ENCODE data around the gene PLEKHH1. TPM values are rescaled to one million over a fixed set of nuclear protein-coding genes. Genes with fewer than 3 reads are reported as not detected.

PLEKHH1 gene
- total and polyA plus RNA-seq, 2 donors (not counting 1 experiment from before 2014, with no cell fraction given): 0.10 to 0.33 TPM

DNA sequence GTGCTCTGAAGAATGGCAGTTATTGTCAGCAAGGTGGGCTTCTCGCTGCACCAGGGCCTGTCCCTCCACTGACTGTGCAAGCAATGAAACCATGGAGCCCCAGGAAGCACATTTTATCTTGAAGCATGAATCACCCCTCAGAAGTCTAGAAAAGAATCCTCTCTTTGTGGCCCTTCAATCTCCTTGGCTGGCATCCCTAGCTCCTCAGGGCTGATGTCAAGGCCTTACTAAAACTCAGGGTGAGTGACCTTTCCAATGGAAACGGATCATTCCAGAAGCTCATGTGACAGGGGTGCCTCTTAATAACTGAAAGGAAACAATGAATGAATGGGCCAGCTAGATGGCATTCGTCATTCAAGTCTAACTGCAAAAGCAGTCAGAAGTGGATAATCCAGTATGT lies 22.3 kb upstream of the PLEKHH1 start:
- Histone ChIP-seq H3K4me1 (ENCODE audit: control insufficient read depth, extremely low read depth, insufficient read depth, low read length) (no peaks in the 10 kb centered on the region), H3K36me3 (ENCODE audit: control insufficient read depth, insufficient read depth, low read length) (no peaks in the 10 kb centered on the region), H3K79me2 (ENCODE audit: control insufficient read depth, insufficient read depth, low read length) (no peaks in the 10 kb centered on the region), H3K4me3 (replicated peaks in 1 of 4; ENCODE audit: control extremely low read depth in 1 of 4, insufficient read depth in 1 of 4, low read depth in 3 of 4, low read length in 4 of 4) (no peak overlapping the region), H3K27me3 (ENCODE audit: control insufficient read depth, insufficient read depth, low read length) (no peaks in the 10 kb centered on the region), H3K27ac (ENCODE audit: insufficient read depth, low read length) (no peak overlapping the region), H3K9ac (ENCODE audit: insufficient read depth, low read length) (no peak overlapping the region), H3K9me3 (ENCODE audit: control insufficient read depth, insufficient read depth, low read depth, low read length) (no peaks in the 10 kb centered on the region), H4K20me1 (ENCODE audit: control insufficient read depth, extremely low read depth, insufficient read depth, low read length) (no peaks in the 10 kb centered on the region), H2AFZ (ENCODE audit: low read length) (no peak overlapping the region), H3K4me2 (ENCODE audit: extremely low read depth, insufficient read depth, low read length) (no peak overlapping the region)
- DNase-seq (ENCODE audit: low read depth in 2 of 2): peak in 1 of 2 donors; percentile 11
- TF ChIP-seq EZH2 (IDR thresholded peaks at IDR 0.05; ENCODE audit: low read length, missing control alignments): no peak
- TF ChIP-seq, protein P1, sequence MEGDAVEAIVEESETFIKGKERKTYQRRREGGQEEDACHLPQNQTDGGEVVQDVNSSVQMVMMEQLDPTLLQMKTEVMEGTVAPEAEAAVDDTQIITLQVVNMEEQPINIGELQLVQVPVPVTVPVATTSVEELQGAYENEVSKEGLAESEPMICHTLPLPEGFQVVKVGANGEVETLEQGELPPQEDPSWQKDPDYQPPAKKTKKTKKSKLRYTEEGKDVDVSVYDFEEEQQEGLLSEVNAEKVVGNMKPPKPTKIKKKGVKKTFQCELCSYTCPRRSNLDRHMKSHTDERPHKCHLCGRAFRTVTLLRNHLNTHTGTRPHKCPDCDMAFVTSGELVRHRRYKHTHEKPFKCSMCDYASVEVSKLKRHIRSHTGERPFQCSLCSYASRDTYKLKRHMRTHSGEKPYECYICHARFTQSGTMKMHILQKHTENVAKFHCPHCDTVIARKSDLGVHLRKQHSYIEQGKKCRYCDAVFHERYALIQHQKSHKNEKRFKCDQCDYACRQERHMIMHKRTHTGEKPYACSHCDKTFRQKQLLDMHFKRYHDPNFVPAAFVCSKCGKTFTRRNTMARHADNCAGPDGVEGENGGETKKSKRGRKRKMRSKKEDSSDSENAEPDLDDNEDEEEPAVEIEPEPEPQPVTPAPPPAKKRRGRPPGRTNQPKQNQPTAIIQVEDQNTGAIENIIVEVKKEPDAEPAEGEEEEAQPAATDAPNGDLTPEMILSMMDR (conservative IDR thresholded peaks at IDR 0.05 in 1 of 2, IDR thresholded peaks at IDR 0.05 in 1 of 2; ENCODE audit: low read depth in 1 of 2, low read length in 2 of 2): no peak

- DNase-seq (ENCODE audit: low read depth in 2 of 2): no peak
- no peaks in the 10 kb centered on the region for H3K79me2 ChIP-seq (ENCODE audit: control insufficient read depth, insufficient read depth, low read length)
- H3K9me3 ChIP-seq (ENCODE audit: control insufficient read depth, insufficient read depth, low read depth, low read length): no peaks in the 10 kb centered on the region
- no peak overlapping the region for H3K9ac ChIP-seq (ENCODE audit: insufficient read depth, low read length)
- no peak overlapping the region for H3K27ac ChIP-seq (ENCODE audit: insufficient read depth, low read length)
- H3K27me3 ChIP-seq (ENCODE audit: control insufficient read depth, insufficient read depth, low read length): peaks cover 16% of the 10 kb centered on the region
- no peak overlapping the region for H3K4me2 ChIP-seq (ENCODE audit: extremely low read depth, insufficient read depth, low read length)
- no peaks in the 10 kb centered on the region for H3K4me1 ChIP-seq (ENCODE audit: control insufficient read depth, extremely low read depth, insufficient read depth, low read length)
- no peak for TF ChIP-seq EZH2 (IDR thresholded peaks at IDR 0.05; ENCODE audit: low read length, missing control alignments)
- TF ChIP-seq, protein P1 (conservative IDR thresholded peaks at IDR 0.05 in 1 of 2, IDR thresholded peaks at IDR 0.05 in 1 of 2; ENCODE audit: low read depth in 1 of 2, low read length in 2 of 2): no peak
- no peaks in the 10 kb centered on the region for H4K20me1 ChIP-seq (ENCODE audit: control insufficient read depth, extremely low read depth, insufficient read depth, low read length)
- no peak overlapping the region for H2AFZ ChIP-seq (ENCODE audit: low read length)
- H3K36me3 ChIP-seq (ENCODE audit: control insufficient read depth, insufficient read depth, low read length): no peaks in the 10 kb centered on the region
- no peak overlapping the region for H3K4me3 ChIP-seq (replicated peaks in 1 of 4; ENCODE audit: control extremely low read depth in 1 of 4, insufficient read depth in 1 of 4, low read depth in 3 of 4, low read length in 4 of 4)
Measured at GRCh38 chr14:67512463-67513310, 20.4 kb upstream of the PLEKHH1 start.

- H3K27ac ChIP-seq (ENCODE audit: insufficient read depth, low read length): no peak overlapping the region
- H3K9ac ChIP-seq (ENCODE audit: insufficient read depth, low read length): no peak overlapping the region
- H3K4me1 ChIP-seq (ENCODE audit: control insufficient read depth, extremely low read depth, insufficient read depth, low read length): no peaks in the 10 kb centered on the region
- no peak for TF ChIP-seq EZH2 (IDR thresholded peaks at IDR 0.05; ENCODE audit: low read length, missing control alignments)
- TF ChIP-seq, protein P1 (conservative IDR thresholded peaks at IDR 0.05 in 1 of 2, IDR thresholded peaks at IDR 0.05 in 1 of 2; ENCODE audit: low read depth in 1 of 2, low read length in 2 of 2): no peak
- no peaks in the 10 kb centered on the region for H3K36me3 ChIP-seq (ENCODE audit: control insufficient read depth, insufficient read depth, low read length)
- H3K27me3 ChIP-seq (ENCODE audit: control insufficient read depth, insufficient read depth, low read length): peaks cover 20% of the 10 kb centered on the region
- no peak overlapping the region for H3K4me2 ChIP-seq (ENCODE audit: extremely low read depth, insufficient read depth, low read length)
- no peak for DNase-seq (ENCODE audit: low read depth in 2 of 2)
- H3K9me3 ChIP-seq (ENCODE audit: control insufficient read depth, insufficient read depth, low read depth, low read length): no peaks in the 10 kb centered on the region
- H3K79me2 ChIP-seq (ENCODE audit: control insufficient read depth, insufficient read depth, low read length): no peaks in the 10 kb centered on the region
- no peaks in the 10 kb centered on the region for H4K20me1 ChIP-seq (ENCODE audit: control insufficient read depth, extremely low read depth, insufficient read depth, low read length)
- no peak overlapping the region for H3K4me3 ChIP-seq (replicated peaks in 1 of 4; ENCODE audit: control extremely low read depth in 1 of 4, insufficient read depth in 1 of 4, low read depth in 3 of 4, low read length in 4 of 4)
- no peak overlapping the region for H2AFZ ChIP-seq (ENCODE audit: low read length)
Measured at GRCh38 chr14:67513631-67514108, 19.4 kb upstream of the PLEKHH1 start.
